Islet of Langerhans (tissue), 1 donor: ENCODE measurements around the gene RELB.
"Not testable (repeated sequence)": the region's sequence is repeated elsewhere in the genome, so short reads cannot be mapped to it uniquely, and the experiment has no call there.

Experiments
- FAIRE-seq: peaks from one replicate; lab custom pipeline; 2011; peaks lifted over from hg19 to GRCh38; lab: Jason Lieb, UNC

Gene RELB, protein sequence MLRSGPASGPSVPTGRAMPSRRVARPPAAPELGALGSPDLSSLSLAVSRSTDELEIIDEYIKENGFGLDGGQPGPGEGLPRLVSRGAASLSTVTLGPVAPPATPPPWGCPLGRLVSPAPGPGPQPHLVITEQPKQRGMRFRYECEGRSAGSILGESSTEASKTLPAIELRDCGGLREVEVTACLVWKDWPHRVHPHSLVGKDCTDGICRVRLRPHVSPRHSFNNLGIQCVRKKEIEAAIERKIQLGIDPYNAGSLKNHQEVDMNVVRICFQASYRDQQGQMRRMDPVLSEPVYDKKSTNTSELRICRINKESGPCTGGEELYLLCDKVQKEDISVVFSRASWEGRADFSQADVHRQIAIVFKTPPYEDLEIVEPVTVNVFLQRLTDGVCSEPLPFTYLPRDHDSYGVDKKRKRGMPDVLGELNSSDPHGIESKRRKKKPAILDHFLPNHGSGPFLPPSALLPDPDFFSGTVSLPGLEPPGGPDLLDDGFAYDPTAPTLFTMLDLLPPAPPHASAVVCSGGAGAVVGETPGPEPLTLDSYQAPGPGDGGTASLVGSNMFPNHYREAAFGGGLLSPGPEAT

DNA sequence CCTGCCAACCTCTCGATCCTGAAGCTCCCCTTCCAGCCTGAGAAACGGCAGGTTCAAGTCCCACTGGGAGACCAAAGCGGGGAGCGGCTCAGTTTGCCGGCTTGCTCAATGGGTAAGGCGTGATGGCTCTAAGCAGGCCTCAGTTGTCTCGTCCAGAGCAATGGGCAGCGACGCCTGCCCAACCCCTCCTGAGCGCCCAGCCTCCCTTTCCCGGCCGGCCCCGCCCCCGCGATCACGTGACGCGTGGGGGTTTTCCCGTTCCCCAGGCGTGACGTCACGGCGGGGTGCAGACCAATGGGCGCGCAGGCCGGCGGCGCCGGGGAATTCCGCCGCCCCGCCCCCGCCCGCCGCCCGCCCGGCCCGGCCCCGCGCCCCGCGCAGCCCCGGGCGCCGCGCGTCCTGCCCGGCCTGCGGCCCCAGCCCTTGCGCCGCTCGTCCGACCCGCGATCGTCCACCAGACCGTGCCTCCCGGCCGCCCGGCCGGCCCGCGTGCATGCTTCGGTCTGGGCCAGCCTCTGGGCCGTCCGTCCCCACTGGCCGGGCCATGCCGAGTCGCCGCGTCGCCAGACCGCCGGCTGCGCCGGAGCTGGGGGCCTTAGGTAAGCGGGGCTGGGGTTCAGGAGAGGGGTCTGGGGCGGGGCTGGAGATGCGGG is at the start of gene RELB:
Gene RELB (plus strand): TSS at position 378 of the 653 bp plus-strand sequence. CDS start 116 bp downstream, at position 494.
- FAIRE-seq = no peak

- FAIRE-seq = no peak
Measured at GRCh38 chr19:44954278-44954648, 47.0 kb upstream of the RELB start.

GRCh38 chr19:44954649-44955504 is 46.4 kb upstream of the RELB start, which contains the start of gene CLPTM1:
Gene CLPTM1 (plus strand): TSS chr19:44955380. CDS start chr19:44955396, 16 bp downstream.
- FAIRE-seq = no peak

DNA sequence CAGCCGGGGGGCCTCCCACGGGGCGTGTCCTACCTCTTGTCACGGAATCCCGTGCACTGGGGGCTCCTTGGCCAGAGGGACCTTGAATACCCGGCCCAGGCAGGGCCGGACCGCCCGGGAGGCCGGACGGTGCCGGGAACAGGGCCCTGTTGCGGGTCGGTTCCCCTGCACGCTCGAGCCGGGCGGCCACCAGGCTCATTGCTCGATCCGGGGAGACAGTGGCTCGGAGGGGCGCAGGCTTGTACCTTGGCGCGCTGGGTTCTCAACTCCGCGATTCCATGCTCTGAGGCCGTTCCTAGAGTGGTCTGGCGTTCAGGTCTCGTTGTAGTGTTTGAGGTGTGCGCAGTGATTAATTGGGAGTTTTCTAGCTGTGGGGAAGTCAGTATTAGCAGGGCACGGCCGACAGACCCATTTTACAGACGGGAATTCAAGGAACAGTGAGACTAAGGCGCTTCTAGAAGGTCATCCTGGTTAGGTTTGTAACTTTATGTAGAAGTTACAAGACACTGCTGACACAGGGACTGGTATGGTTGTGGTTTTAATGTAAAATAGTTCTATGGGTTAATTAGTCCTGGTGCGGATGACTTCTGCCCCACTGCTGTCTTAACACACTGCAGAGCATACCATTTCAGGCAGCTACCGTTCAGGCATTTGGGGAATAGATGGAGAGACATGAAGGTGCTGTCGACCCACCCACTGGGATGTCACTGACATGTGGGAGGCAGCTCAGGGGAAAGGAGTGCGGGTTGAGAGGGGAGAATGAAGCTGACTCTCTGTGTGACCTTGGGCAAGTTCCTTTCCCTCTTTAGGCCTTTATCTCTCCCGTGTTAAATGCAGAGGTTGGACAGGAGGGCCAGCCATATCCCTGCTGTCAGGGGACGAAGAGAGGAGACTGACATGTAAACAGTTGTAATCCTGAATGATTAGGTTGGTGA is 45.5 kb upstream of the RELB start:
- no peak for FAIRE-seq

DNA sequence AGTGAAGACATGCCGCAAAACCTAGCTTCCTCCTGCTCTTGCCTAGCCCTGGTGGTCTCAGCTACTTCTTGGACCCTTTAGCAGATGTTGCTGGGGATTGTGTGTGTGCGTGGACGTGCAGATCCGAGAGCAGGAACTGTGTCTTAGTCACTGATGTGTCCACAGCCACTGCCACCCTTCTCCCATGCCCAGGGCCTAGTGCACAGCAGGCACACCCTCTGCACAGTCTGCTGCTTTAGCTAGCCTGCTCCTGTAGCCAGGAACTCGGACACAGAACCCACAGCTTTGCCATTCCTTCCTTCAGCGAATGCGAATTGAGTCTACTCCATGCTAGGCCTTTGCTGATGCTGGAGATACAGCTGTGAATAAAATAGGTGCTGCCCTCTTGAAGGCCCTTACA is 43.7 kb upstream of the RELB start:
- FAIRE-seq = no peak

DNA sequence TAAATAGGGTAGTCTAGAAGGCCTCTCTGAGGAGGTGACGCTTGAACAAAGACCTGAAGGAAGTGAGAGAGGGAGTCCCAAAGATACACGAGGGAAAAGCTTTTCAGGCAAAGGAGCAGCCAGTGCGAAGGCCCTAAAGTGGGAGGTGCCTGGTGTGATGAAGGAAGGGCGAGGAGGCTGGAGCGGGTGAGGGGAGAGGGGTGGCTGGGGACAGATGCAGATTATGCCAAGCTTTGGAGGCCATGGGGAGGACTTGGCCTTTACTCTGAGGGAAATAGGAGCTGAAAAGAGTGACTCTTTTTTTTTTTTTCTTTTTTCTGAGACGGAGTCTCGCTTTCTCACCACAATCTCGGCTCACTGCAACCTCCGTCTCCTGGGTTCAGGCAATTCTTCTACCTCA is 43.2 kb upstream of the RELB start:
- no peak for FAIRE-seq

DNA sequence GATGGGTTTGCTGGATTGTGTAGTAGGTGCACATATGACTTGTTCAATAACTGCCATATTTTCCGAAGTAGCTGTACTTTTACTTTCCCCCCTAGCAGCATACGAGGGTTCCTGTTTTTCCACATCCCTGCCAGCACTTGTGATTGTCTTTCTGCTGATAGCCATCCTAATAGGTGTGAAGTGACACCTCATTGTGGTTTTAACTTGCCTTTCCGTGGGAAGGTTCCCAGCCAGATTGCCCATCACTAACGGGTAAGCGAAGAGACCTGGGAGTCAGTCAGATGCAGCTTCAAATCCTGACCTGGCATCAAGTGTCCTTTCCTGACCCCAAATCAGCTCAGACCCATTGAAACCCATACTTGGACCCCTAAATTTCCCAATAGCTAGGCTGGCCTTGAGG is 41.6 kb upstream of the RELB start:
- FAIRE-seq = no peak

- FAIRE-seq = no peak
Measured at GRCh38 chr19:44960906-44961728, 40.1 kb upstream of the RELB start.

DNA sequence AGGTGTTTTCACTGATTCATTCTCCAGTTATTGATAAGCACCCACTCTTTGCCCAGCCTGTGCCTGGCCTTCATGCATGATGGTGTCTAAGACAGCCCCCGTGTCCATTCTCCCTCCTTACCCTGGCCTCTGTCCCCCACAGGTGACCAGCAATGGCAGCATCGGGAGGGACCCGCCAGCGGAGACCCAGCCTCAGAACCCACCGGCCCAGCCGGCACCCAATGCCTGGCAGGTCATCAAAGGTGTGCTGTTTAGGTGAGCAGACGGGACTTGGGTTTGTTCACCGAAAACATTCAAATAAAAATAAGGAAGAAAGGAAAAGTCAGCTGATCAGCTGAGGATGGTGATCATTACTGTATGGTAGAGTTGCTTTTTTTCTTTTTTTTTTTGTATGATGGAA is 39.4 kb upstream of the RELB start:
- no peak for FAIRE-seq

DNA sequence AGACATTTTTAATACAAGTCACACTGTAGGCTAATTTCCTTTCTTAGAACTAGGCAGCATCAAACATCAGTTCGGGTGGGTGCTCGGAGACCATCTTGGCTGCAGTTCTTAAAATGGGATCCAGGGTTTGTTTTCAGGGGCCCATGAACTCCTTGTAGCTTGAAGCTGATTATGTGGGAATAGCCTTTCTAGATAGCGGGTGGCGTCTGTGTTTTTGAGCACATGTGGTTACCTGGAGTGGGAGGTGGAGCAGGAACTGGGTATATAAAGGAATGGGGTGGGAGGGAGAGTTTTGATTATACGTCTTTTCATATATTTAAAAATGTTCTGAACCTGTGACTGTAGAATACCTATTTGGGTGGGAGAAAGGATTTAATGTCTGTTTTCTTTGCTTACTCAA is 33.1 kb upstream of the RELB start:
- no peak for FAIRE-seq

- FAIRE-seq = no peak
Measured at GRCh38 chr19:44968670-44969069, 32.6 kb upstream of the RELB start.

DNA sequence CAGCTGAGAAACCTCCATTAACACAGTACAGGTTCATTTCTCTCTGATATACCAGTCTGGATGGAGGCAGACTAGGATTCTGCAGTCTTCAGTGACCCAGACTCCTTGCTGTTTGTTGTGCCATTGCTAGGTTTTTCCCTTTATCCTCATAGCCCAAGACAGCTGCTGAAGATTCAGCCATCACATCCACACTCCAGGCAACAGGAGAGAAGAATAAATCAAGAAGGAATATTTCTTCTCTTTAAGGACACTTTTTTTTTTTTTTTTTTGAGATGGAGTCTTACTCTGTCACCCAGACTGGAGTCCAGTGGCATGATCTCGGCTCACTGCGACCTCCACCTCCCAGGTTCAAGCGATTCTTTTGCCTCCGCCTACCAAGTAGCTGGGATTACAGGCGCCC is 31.8 kb upstream of the RELB start:
- no peak for FAIRE-seq

- FAIRE-seq = not testable (repeated sequence)
Measured at GRCh38 chr19:44971451-44971850, 29.8 kb upstream of the RELB start.

DNA sequence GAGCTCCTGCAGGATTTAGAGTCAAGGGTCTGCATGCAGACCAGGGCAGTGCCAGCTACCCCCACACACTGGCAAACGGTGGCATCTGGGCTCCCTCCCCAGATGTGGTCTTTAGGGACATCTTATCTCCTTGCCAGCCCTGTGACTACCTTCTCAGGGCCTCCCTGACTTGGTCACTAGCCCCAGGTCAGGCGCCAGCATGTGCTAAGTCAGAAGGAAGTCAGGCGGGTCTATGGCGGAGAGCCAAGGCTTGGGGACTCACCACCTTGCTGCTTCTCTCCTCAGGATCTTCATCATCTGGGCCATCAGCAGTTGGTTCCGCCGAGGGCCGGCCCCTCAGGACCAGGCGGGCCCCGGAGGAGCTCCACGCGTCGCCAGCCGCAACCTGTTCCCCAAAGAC is 28.5 kb upstream of the RELB start:
- no peak for FAIRE-seq

GRCh38 chr19:44973982-44974735 is 27.1 kb upstream of the RELB start:
- FAIRE-seq = no peak

DNA sequence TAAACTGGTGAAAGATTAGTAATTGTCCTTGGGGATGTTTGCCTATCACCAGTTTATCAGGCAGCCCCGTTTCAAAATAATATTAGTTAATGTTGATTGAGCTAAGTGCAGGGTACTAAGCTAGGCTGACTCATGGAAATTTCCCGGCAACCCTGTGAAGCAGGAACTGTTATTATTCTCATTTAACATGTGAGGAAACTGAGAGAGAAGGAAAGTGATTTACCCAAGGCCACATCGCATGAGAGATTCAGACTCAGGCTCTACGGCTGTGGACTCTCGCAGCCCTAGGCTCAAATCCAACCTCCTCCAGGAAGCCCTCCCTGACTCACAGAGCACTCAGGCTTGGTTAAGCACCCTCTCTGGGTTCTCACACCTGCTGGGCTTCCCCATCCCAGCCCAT is 26.4 kb upstream of the RELB start:
- FAIRE-seq = no peak

GRCh38 chr19:44975444-44975843 is 25.8 kb upstream of the RELB start:
- no peak for FAIRE-seq

- FAIRE-seq = no peak
Measured at GRCh38 chr19:44984005-44984404, 17.3 kb upstream of the RELB start.

- FAIRE-seq = no peak
Measured at GRCh38 chr19:44985445-44985844, 15.8 kb upstream of the RELB start.

GRCh38 chr19:44986389-44986788 is 14.9 kb upstream of the RELB start:
- no peak for FAIRE-seq
